ENCODE data around the gene TLCD4. TPM values are rescaled to one million over a fixed set of nuclear protein-coding genes. Genes with fewer than 3 reads are reported as not detected.

The TLCD4 gene
- total and polyA plus RNA-seq, 2 of the 13 experiments (the other 11 are each of a cell fraction or from before 2014, with no cell fraction given) = 4.7 to 14.5 TPM

- TF ChIP-seq AHDC1 (CRISPR knock-in tag; IDR thresholded peaks at IDR 0.05; ENCODE audit: borderline replicate concordance) = no peak
- no peak for TF ChIP-seq TERF1 (CRISPR knock-in tag; IDR thresholded peaks at IDR 0.05)
- peak; percentile 54; the same call in 1 of the 2 replicates for TF ChIP-seq PHF8 (CRISPR knock-in tag; IDR thresholded peaks at IDR 0.05)
- TF ChIP-seq PLSCR1 (CRISPR knock-in tag; IDR thresholded peaks at IDR 0.05; ENCODE audit: borderline replicate concordance) = no peak
- TF ChIP-seq TARDBP (CRISPR knock-in tag; IDR thresholded peaks at IDR 0.05) = no peak
- TF ChIP-seq EZH2 (conservative IDR thresholded peaks at IDR 0.05; ENCODE audit: low read depth, low read length) = no peak
- TF ChIP-seq ZNF337 (CRISPR knock-in tag; IDR thresholded peaks at IDR 0.05; ENCODE audit: borderline replicate concordance, low read depth) = no peak
- TF ChIP-seq MED13 (CRISPR knock-in tag; IDR thresholded peaks at IDR 0.05) = no peak
- no peak for TF ChIP-seq ARHGAP35 (CRISPR knock-in tag; IDR thresholded peaks at IDR 0.05; ENCODE audit: borderline replicate concordance)
- no peak for TF ChIP-seq ZNF570 (CRISPR knock-in tag; IDR thresholded peaks at IDR 0.05; ENCODE audit: borderline replicate concordance)
- TF ChIP-seq ZNF777 (CRISPR knock-in tag; IDR thresholded peaks at IDR 0.05) = peak; percentile 71
- TF ChIP-seq ZFP36 (IDR thresholded peaks at IDR 0.05; ENCODE audit: borderline replicate concordance, low read depth, low read length, partially characterized antibody) = no peak
- TF ChIP-seq HMGXB3 (CRISPR knock-in tag; IDR thresholded peaks at IDR 0.05; ENCODE audit: borderline replicate concordance) = no peak
- no peak for TF ChIP-seq ZNF382 (CRISPR knock-in tag; IDR thresholded peaks at IDR 0.05; ENCODE audit: borderline replicate concordance)
- no peak for TF ChIP-seq CEBPB (IDR thresholded peaks at IDR 0.05; ENCODE audit: borderline replicate concordance, low read depth, low read length)
Observed at GRCh38 chr1:95117207-95118066, at the start of gene TLCD4 (continued).
